ENCODE measurements around the gene RNF138.
A peak's percentile ranks its signal among the peaks of the same experiment; 100 is the strongest.
"Not testable (repeated sequence)": the region's sequence is repeated elsewhere in the genome, so short reads cannot be mapped to it uniquely, and the experiment has no call there.

The RNF138 gene, protein sequence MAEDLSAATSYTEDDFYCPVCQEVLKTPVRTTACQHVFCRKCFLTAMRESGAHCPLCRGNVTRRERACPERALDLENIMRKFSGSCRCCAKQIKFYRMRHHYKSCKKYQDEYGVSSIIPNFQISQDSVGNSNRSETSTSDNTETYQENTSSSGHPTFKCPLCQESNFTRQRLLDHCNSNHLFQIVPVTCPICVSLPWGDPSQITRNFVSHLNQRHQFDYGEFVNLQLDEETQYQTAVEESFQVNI

GRCh38 chr18:32091724-32092421, at the start of gene RNF138:
TSS of gene RNF138 (plus strand) at chr18:32091874. CDS start at chr18:32092777, 903 bp downstream.
- peak; percentile 73 to 80 for DNase-seq

DNA sequence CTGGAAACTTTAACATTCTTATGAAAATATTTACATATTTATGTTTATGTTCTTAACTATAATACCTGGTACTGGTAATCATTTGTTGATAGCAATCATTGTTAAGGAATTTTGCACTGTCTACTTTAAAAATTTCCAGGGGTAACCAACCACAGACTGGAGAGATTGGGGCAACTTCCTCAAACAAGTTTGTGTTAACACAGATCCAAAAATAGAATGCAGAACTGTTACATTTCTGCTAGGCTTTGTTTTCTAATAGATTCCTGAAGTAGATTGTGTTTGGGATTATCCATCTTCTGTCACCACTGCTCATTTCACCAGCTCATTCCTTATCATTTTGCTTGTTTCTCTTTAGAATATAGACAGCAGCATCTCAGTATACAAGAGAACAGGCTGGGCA, 49.3 kb upstream of the RNF138 start:
- DNase-seq = no peak

- DNase-seq = no peak
Observed at GRCh38 chr18:32048507-32049091, 43.1 kb upstream of the RNF138 start.

DNA sequence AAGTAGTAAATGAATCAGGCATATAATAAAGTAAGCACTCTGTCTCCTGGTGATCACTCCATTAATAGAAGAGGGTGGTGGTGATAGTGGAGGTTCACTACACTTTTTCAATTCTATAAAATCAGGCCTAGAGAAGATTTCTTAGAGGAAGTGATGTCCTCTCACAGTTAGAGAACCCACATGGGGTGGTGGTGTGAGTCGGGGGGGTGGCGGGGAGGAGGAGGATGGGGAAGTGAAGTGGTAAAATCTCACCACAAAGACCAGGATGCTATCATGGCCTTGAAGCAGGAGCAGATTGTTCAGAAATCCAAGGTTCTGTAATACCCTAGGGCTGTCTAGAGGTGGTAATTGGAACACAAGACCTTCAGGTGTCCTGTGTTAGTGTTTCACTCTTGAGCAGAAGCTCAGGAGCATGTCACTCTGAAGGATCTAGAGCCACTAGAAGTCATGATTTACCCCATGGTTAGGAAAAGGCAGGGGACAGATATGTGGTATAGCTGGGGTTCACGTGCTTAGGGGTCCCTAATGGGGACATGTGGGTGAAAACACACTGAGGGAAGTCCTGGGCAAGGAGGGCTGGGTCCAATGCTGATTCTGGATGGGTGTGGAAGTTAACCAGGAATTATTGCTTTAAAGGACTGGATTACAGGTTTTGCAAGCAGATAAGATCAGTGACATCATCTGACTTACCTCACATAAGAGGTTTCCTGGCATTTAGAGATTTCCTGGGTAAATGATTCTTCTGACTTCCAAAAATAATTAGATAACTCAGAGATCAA, 42.1 kb upstream of the RNF138 start:
- DNase-seq = peak in 1 of 2 donors; percentile 25

GRCh38 chr18:32056613-32057358, 34.9 kb upstream of the RNF138 start:
- no peak for DNase-seq

GRCh38 chr18:32057624-32058165, 34.0 kb upstream of the RNF138 start:
- DNase-seq = no peak

GRCh38 chr18:32060026-32060425, 31.6 kb upstream of the RNF138 start:
- DNase-seq = no peak

- DNase-seq = no peak
Observed at GRCh38 chr18:32067375-32068167, 24.1 kb upstream of the RNF138 start.

- DNase-seq = no peak
Observed at GRCh38 chr18:32072321-32072720, 19.4 kb upstream of the RNF138 start.

DNA sequence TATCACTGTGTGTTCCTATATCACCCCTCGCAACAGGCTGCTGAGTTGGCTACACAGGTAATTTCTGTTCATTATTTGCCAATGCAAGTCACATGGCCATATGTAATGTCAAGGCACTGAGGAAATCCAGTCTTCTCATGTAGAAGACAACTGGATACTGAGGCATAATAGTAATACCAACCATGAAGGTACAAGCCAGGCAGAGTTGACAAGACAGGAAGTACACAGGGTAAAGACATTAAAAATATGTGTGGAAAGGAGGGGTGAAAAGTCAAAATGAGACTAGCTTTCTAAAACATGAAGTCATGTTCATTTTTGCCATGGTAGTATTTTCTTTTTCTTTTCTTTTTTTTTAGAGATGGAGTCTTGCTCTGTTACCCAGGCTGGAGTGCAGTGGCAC, 17.5 kb upstream of the RNF138 start:
- DNase-seq = no peak

GRCh38 chr18:32078845-32079244, 12.8 kb upstream of the RNF138 start:
- no peak for DNase-seq

DNA sequence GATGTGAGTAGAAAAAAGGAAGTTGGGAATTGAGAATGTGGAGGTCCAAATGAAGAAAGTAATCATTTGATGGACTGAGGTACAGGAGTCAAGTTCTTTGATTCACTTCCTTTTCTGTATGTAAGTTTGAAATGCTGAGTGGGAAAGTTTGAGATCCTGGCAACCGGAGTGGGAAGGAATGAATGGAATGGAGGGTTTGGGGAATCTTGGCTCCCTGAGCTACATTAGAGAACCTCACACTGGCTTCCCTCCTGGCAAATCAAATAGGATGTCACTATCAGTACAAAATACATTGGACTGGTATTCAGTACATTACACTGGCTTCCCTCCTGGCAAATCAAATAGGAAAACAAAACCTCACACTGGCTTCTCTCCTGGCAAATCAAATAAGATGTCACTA, 9.8 kb upstream of the RNF138 start:
- DNase-seq = no peak

- DNase-seq = no peak
Observed at GRCh38 chr18:32083781-32084180, 7.9 kb upstream of the RNF138 start.

DNA sequence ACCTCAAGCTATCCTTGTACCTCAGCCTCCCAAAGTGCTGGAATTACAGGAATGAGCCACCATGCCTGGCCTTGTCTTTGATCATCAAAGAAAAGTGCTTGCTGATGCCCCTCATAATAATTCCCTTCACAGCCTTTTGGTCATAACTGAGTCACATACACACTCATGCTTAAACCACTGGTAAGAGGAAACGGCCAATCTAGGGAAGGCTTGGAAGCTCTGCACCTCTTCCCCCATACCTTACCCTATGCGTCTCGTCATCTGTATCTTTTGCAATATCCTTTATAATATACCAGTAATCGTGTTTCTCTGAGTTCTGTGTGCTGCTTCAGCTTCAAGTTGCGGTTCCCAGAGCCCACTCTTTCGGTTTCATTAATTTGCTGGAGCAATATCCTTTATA, 4.8 kb upstream of the RNF138 start:
- DNase-seq = no peak

- DNase-seq = not testable (repeated sequence)
Observed at GRCh38 chr18:32090831-32091230, 843 bp upstream of the RNF138 start.

DNA sequence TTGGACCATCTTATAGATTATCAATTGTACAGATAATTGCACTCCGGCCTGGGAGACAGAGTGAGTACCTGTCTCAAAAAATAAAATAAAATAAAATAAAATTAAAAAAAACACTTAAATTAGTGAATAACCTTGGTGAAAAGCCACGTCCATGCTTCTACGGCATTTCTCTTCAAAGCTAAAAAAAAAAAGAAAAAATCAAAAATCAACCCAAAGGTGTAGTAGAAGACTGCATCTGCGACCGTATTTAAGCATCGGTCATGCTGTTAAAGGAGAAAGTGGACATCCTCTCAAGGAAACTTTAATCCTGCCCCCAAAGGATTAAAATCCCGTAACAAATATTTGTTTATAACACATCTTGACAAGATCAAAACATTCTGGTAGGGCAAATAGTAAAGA, 350 bp upstream of the RNF138 start:
- DNase-seq = no peak

GRCh38 chr18:32092422-32093101, 888 bp downstream of the RNF138 start:
- DNase-seq = peak; percentile 99 to 100

DNA sequence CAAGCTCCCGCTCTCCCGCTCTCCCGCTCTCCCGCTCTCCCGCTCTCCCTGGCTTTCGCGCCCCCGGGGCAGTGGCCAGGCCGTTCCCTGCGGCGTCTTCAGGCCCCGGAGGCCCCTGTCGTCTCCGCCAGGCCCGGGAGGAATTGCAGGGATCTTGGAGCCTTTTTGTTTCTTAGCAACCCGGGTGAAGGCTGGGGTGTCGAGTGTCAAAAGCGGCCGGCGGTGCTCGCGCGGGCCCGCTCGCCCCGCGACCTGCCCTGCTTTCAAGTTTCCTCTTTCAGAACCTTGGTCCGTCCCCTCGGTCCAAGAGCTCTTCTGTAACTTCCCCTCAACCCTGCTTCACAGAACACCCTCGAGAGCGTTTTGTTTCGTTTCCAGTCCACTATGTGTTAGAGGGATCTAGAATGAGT, 1.4 kb downstream of the RNF138 start:
- peak in 1 of 2 donors; percentile 11 for DNase-seq

- DNase-seq = no peak
Observed at GRCh38 chr18:32093523-32093922, 1.8 kb downstream of the RNF138 start.

GRCh38 chr18:32095192-32095899, 3.7 kb downstream of the RNF138 start:
- no peak for DNase-seq
